Transverse colon (tissue), 4 donors: ENCODE results near the gene TSPAN9. TPM values are rescaled to one million over a fixed set of nuclear protein-coding genes. Genes with fewer than 3 reads are reported as not detected.
A peak's percentile ranks its signal among the peaks of the same experiment; 100 is the strongest.

ENCODE experiments used
- DNase-seq: peaks from one replicate; pipeline ENCODE4 v3.0.0-alpha.2; 2019
- H3K27ac ChIP-seq, 4 donors: fragments of 200-600 bp; sonication (generic); 2 replicates each; pipeline ENCODE4 v1.5.1; 2016 to 2018; ENCODE audit warnings: inconsistent platforms in 4 of 4
- H3K27me3 ChIP-seq: fragments of 200-600 bp; sonication (generic); 2 replicates; pipeline ENCODE4 v1.5.1; 2017; ENCODE audit warnings: inconsistent platforms
- H3K36me3 ChIP-seq, 4 donors: fragments of 200-600 bp; sonication (generic); 2 replicates each; pipeline ENCODE4 v1.5.1; 2017 to 2019; ENCODE audit warnings: inconsistent platforms in 4 of 4
- H3K4me1 ChIP-seq, 4 donors: fragments of 200-600 bp; sonication (generic); 2 replicates each; pipeline ENCODE4 v1.5.1; 2017 to 2020; ENCODE audit warnings: inconsistent platforms in 4 of 4
- H3K4me3 ChIP-seq, 4 donors: fragments of 200-600 bp; sonication (generic); 1 replicate in 1 of 4; 2 replicates in 3 of 4; pipeline versions ENCODE4 v1.5.1 to v1.6.1; 2017 to 2019; ENCODE audit warnings: inconsistent platforms in 4 of 4
- H3K9me3 ChIP-seq, 2 donors: fragments of 200-600 bp; sonication (generic); 2 replicates each; pipeline ENCODE4 v1.5.1; 2017 to 2019; ENCODE audit warnings: inconsistent platforms in 2 of 2
- EP300 ChIP-seq: sonication (generic); formaldehyde crosslinking; IDR thresholded peaks from one replicate; pipeline ENCODE4 v1.6.1; 2017; ENCODE audit warnings: antibody characterized with exemption, low read depth
- POLR2A ChIP-seq: fragments of 450-650 bp; IDR thresholded peaks from one replicate; pipeline ENCODE4 v1.6.1; 2016; ENCODE audit warnings: antibody characterized with exemption, mild to moderate bottlenecking, moderate library complexity
- POLR2AphosphoS5 ChIP-seq, 3 donors: sonication (generic); formaldehyde crosslinking; IDR thresholded peaks; one replicate each; pipeline ENCODE4 v1.6.1; 2016; ENCODE audit warnings: antibody characterized with exemption in 3 of 3
- WGBS, 2 donors: methylation state at CpG; one replicate each; pipeline ENCODE4 v1.1.5; 2018; ENCODE audit warnings: low coverage in 1 of 2; 5-methylcytosine and 5-hydroxymethylcytosine counted together
- in situ Hi-C, 4 donors: fragments of 200-750 bp; cut with MboI; loops; one replicate each; pipeline versions ENCODE4 v1.15.0 to v1.15.1; 2017; ENCODE audit warnings: low sequenced_read_pairs in 3 of 4, low pct_ligation_motif_present in 1 of 4, low pct_unique_long_range_greater_than_20kb in 1 of 4
- intact Hi-C: fragments of 100-400 bp; cut with DNase I; formaldehyde crosslinking; loops from one replicate; pipeline ENCODE4 v1.15.1; 2023; ENCODE audit warnings: low total_unique reads
- total RNA-seq, 4 donors: library from RNA; depleted of rRNA; stranded (reverse); fragments of >200 nt; gene quantifications; one replicate each; pipeline ENCODE4 v1.1.0, GENCODE V29; 2016
- TF ChIP-seq, protein P1 (sequence below), 5 experiments: fragments of 200-600 bp in 3 of 5; fragments of 450-650 bp in 2 of 5; sonication (generic) in 3 of 5; IDR thresholded peaks; 1 replicate in 2 of 5; 2 replicates in 3 of 5; pipeline ENCODE4 v1.5.1; 2016 to 2017; ENCODE audit warnings: antibody characterized with exemption in 5 of 5, inconsistent platforms in 3 of 5, mild to moderate bottlenecking in 2 of 5, moderate library complexity in 1 of 5

TSPAN9 gene
- total RNA-seq, 4 donors from 2014 or later: 4.2 to 9.3 (median 6.1) TPM

DNA sequence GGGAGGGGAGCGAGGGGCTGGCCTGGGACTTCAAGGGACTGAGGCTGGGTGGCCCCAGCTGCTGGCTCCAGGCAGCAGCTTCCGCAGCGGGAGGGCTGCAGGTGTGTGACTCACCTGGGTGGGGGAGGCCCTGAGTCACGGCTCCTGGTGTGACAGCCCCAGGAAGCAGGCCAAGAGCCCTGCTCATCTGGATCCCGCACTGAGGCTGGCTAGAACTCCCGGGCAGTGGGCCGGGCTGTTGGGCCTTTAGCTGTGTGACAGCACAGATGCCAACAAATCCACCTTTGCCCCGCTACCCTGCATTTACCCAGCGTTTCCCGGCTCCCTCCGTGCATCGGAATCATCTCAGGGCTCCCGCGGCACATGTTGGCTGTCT, 233.8 kb downstream of the TSPAN9 start:
- H3K4me1 ChIP-seq: peaks cover 0 to 9% (median 3%) of the 10 kb centered on the region in 4 donors
- no peaks in the 10 kb centered on the region for H3K36me3 ChIP-seq
- 55% methylated on average over 13 of the region's 14 CpGs; no CpG with 5 or more reads in 1 of the 2 donors for WGBS, 2 donors
- intact Hi-C loops: no loop called here
- in situ Hi-C loops: no loop called here
- H3K27me3 ChIP-seq: no peaks in the 10 kb centered on the region
- H3K27ac ChIP-seq: no peak overlapping the region
- peak; percentile 46 for DNase-seq
- TF ChIP-seq EP300 (no peak), POLR2AphosphoS5 (IDR thresholded peaks at IDR 0.05) (no peak), POLR2A (no peak)
- TF ChIP-seq, protein P1, sequence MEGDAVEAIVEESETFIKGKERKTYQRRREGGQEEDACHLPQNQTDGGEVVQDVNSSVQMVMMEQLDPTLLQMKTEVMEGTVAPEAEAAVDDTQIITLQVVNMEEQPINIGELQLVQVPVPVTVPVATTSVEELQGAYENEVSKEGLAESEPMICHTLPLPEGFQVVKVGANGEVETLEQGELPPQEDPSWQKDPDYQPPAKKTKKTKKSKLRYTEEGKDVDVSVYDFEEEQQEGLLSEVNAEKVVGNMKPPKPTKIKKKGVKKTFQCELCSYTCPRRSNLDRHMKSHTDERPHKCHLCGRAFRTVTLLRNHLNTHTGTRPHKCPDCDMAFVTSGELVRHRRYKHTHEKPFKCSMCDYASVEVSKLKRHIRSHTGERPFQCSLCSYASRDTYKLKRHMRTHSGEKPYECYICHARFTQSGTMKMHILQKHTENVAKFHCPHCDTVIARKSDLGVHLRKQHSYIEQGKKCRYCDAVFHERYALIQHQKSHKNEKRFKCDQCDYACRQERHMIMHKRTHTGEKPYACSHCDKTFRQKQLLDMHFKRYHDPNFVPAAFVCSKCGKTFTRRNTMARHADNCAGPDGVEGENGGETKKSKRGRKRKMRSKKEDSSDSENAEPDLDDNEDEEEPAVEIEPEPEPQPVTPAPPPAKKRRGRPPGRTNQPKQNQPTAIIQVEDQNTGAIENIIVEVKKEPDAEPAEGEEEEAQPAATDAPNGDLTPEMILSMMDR (IDR thresholded peaks at IDR 0.05): no peak
- H3K4me3 ChIP-seq: no peak overlapping the region
- H3K9me3 ChIP-seq: no peaks in the 10 kb centered on the region

DNA sequence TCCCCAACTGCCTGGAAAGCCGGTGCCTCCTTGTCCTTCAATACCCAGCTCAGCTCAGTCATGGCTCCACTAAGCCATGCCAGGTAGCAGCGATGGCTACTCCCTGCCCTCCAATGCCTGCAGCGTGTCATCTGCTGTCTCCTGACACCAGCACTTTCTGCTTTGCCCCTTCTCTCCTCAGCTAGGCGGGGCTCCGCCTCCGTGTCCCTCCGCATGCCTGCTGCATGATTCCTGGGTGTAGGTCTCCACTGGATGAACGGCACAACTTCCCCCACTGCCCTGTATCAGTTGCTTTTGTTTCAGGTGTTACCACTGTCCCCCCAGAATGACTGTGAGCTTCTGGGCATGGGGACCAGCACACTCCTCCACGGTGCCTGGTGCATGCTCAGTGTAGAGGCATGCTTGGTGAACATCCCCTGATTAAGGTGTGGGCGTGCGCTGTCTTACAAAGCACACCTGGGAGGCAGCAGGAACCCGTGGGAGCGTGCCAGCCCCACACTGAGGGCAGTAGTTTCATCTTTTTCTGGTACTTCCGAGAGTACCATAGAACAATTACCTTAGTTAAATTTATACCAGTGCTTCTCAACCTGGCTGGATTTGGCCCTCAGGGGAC, 234.4 kb downstream of the TSPAN9 start:
- no peaks in the 10 kb centered on the region for H3K9me3 ChIP-seq
- no peak overlapping the region for H3K4me3 ChIP-seq
- H3K27ac ChIP-seq: no peak overlapping the region
- peaks cover 0 to 9% (median 3%) of the 10 kb centered on the region in 4 donors for H3K4me1 ChIP-seq
- 76 to 83% methylated on average over 9 to 13 of the region's 14 CpGs for WGBS, 2 donors
- intact Hi-C loops: no loop called here
- no peak for TF ChIP-seq EP300
- TF ChIP-seq, protein P1 (IDR thresholded peaks at IDR 0.05): no peak
- no peak for TF ChIP-seq POLR2A
- TF ChIP-seq POLR2AphosphoS5 (IDR thresholded peaks at IDR 0.05): no peak
- no peaks in the 10 kb centered on the region for H3K36me3 ChIP-seq
- in situ Hi-C loops: no loop called here
- DNase-seq: no peak
- H3K27me3 ChIP-seq: no peaks in the 10 kb centered on the region

DNA sequence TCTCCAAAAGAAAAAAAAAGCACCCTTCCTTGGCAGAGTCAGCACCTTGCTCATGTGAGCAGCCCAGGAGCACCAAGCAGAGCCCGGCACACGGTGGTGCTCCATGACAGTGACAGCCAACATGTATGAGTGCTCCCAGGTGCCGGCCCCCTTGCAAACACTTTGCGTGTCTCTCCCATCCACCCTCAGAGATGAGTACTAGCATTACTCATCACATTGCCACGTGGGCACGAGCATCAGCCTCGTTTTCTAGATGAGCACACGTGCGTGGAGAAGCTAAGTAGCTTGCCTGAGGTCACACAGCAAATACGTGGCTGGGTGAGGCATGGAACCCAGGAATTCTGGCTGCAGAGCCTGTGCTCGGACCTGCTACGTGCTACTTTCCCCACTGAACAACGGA, 235.9 kb downstream of the TSPAN9 start:
- Histone ChIP-seq H3K4me1 (peaks cover 0 to 9% (median 3%) of the 10 kb centered on the region in 4 donors), H3K27me3 (no peaks in the 10 kb centered on the region), H3K9me3 (no peaks in the 10 kb centered on the region), H3K4me3 (no peak overlapping the region), H3K36me3 (no peaks in the 10 kb centered on the region), H3K27ac (no peak overlapping the region)
- intact Hi-C loops: no loop called here
- no peak for TF ChIP-seq POLR2AphosphoS5 (IDR thresholded peaks at IDR 0.05)
- no peak for TF ChIP-seq EP300
- TF ChIP-seq, protein P1 (IDR thresholded peaks at IDR 0.05): no peak
- TF ChIP-seq POLR2A: no peak
- in situ Hi-C loops: no loop called here
- WGBS, 2 donors: 77 to 92% methylated on average over 2 to 13 of the region's 13 CpGs
- no peak for DNase-seq

DNA sequence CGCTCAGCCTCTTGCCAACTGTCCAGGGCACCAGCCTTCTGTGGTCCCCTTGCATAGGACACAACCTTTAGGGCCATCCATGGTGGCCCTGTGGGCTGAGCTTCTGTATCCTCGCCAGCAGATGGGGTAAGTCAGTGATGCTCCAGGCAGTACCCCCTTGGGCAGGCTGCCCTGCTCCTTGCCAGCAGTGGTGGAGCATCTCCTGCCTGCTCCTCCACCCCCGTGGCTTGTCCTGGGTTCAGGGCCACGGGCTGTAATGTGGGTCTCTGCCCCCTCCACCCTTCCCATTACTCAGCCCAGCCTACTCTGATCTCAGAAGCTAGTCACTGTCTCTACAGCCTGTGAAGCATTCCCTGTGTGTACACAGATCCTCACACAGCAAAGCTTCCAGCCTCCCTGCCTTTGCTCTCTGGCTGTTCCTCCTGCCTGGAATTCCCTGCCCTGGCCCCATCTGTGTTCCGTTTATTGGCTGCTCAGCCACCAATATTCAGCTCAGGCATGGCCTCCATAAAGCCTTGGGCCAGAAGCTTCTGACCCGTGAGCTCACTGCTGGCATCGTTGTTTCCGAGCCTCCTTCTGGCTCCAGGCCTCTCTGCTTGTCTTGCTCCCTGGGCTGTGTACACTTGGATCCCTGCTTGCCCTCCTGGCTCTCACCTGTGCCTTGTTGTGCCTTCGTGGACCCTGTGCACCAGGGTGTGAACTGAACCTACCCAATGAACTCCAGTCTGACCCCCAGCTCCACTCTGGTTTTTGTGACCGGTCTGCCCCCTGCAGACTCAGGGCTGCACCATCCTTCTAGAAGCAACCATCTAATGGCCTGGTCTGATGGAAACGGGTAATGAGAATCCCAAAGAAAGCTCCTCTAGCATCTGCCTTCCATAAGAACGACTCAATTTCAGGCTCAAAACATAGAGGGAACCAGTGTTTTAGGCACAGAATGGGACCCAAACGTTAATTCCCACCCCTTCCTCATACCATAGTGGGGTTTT, 236.8 kb downstream of the TSPAN9 start:
- Histone ChIP-seq H3K27me3 (no peaks in the 10 kb centered on the region), H3K36me3 (no peaks in the 10 kb centered on the region), H3K4me1 (peaks cover 0 to 9% (median 3%) of the 10 kb centered on the region in 4 donors), H3K4me3 (no peak overlapping the region), H3K9me3 (no peaks in the 10 kb centered on the region), H3K27ac (no peak overlapping the region)
- no peak for DNase-seq
- intact Hi-C loops: no loop called here
- WGBS, 2 donors: 50 to 76% methylated on average over 1 to 12 of the region's 13 CpGs
- in situ Hi-C loops: no loop called here
- TF ChIP-seq EP300: no peak
- TF ChIP-seq, protein P1 (IDR thresholded peaks at IDR 0.05): peak in 2 of 5 experiments; percentile 15 to 21
- TF ChIP-seq POLR2A: no peak
- no peak for TF ChIP-seq POLR2AphosphoS5 (IDR thresholded peaks at IDR 0.05)
